Right renal pelvis (tissue), 4 donors: ENCODE results near the gene USP20. TPM values are rescaled to one million over a fixed set of nuclear protein-coding genes. Genes with fewer than 3 reads are reported as not detected.

Experiments
- DNase-seq, 4 donors: peaks; one replicate each; pipeline ENCODE4 v3.0.0-alpha.2; 2013; ENCODE audit warnings: low read depth in 4 of 4, low spot score in 3 of 4, missing footprints in 1 of 4
- polyA plus RNA-seq, 4 donors: library from polyadenylated mRNA; unstranded; fragments of 120-200 nt; gene quantifications; one replicate each; pipeline ENCODE4 v1.2.1, GENCODE V29; 2013; ENCODE audit not compliant: insufficient read length in 4 of 4

The USP20 gene
- polyA plus RNA-seq, 4 donors = 18.1 to 26.4 (median 22.0) TPM

GRCh38 chr9:129822898-129823541, 12.2 kb upstream of the USP20 start:
- DNase-seq = no peak

GRCh38 chr9:129823542-129823934, 11.7 kb upstream of the USP20 start:
- DNase-seq = no peak

DNA sequence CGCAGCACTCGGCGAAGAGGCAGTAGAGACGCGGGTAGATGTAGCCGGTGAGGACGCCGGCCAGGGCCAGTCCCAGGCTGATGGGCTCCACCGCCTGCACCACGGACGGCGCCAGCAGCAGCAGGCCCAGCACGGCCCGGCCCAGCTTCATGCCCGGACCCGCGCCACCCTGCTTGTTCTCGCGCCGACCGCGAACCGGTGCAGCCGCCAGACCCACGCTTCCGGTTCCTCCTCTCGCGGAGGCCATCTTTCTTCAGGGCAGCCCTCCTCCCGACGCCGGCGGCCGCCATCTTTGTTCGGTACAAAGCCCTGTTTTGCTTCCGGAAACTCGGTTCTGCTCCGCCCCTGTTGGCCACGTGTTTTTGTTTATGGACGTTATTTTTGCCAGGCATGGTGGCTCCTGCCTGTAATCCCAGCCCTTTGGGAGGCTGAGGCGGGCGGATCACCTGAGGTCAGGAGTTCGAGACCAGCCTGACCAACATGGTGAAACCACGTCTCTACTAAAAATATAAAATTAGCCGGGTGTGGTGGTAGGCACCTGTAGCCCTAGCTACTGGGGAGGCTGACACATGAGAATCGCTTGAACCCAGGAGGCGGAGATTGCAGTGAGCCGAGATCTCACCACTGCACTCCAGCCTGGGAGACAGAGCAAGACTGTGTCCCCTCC, 11.2 kb upstream of the USP20 start, which contains the start of gene TOR1A:
TOR1A (minus strand) TSS at position 202 of the 667 bp plus-strand sequence; CDS start at position 151, 51 bp downstream.
- peak; percentile 84 to 87 (median 84) for DNase-seq

- DNase-seq = no peak
Observed at GRCh38 chr9:129826344-129826743, 8.9 kb upstream of the USP20 start.

GRCh38 chr9:129826759-129827158, 8.5 kb upstream of the USP20 start:
- DNase-seq = no peak

DNA sequence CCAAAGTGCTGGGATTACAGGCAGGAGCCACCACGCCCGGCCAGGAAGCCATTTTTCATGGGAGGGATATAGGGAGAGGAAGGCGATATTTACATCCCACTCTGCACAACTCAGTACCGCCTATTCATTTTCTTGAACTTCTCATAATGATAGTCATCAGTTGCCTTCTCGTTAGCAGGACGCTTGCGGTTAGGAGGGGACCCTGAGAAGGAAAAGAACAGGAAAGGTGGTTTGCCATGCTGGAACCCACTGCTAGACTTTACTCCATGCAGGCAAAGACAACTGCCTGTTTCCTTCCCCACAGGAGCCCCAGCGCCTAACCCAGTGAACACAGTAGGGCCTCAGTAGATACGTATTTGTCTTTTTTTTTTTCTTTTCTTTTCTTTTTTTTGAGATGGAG, 7.2 kb upstream of the USP20 start:
- no peak for DNase-seq

DNA sequence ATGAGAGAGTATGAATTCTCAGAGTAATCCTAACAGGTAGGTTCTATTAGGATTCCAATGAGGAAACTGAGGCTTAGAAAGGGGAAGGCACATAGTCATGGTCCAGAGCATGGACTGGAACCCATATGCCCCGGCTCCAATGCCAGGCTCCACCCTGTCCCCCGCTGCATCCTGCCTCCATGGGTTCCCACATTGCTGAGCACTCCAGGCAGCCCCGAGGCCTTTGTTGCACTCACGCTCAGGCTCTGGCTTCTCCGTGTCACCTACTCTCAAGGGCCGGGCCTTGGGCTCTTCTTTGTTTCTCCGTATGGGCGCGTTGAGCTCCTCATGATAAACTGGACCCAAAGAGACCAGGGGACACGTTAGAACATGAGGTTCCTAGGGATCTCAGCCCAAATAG, 6.3 kb upstream of the USP20 start:
- no peak for DNase-seq

- DNase-seq = no peak
Observed at GRCh38 chr9:129832982-129833381, 2.3 kb upstream of the USP20 start.

DNA sequence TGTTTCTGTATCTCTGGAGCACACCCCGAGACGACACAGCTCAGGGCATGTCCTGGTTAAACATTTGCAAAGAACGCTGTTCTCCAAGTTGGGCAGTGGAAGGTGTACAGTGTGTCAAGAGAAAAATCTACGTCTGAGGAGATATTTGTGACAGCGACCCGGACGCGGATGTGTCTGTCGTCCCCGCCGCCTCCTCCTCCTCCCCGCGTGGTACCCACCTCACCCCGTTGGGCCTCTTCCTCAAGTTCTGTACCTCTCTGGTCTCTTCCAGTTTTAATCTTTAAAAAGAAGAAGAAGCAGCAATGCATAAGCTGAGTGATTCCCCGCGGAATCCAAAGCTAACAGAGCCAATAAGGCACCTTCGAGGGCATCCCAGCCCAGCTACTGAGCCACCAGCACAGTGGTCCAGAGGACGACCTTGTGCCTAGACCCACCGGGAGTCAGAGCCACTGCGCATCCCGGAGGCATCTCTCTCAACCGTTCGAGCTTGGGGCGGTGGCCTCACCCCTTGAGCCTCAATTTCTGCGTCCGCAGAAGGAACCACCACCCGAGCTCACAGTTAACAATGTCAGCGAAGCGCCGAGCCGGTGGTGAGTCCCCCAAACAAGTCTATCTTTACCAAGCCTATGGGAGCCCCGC, 650 bp upstream of the USP20 start:
- DNase-seq = no peak

GRCh38 chr9:129835860-129836223, 584 bp downstream of the USP20 start:
- no peak for DNase-seq

DNA sequence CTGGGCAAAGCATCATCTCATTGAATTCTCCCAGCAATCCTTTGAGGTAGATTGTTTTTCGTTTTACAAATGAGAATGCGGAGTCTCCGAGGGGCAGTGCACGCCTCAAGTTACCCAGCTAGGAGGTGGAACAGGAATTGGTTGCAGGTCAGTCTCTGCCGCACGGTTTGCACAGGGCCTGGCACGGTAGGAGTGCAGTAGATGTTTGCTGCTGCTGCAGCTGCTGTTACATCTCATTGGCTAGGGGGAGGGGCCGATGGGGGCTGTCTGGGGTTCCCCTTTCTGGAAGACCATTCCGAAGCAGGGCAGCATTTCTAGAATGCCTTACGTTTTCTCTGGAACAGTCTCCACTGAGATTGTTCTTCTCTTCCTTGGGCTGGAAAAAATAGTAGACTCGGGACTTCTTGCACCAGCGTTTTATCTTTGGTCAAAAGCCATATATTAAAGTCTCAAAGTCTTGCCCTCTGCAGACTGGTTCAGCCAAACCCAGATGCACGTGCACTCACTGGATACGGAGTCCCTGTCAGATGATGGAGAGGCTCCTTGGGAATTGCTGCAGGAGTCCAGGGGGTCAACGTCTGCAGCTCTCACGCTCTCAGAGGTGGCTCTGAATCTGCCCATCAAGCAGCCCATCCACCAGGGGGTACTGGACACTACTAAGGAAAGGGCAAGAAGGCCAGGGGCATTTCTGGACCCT, 1.2 kb downstream of the USP20 start:
- DNase-seq = no peak

GRCh38 chr9:129838707-129839259, 3.5 kb downstream of the USP20 start:
- DNase-seq = no peak

DNA sequence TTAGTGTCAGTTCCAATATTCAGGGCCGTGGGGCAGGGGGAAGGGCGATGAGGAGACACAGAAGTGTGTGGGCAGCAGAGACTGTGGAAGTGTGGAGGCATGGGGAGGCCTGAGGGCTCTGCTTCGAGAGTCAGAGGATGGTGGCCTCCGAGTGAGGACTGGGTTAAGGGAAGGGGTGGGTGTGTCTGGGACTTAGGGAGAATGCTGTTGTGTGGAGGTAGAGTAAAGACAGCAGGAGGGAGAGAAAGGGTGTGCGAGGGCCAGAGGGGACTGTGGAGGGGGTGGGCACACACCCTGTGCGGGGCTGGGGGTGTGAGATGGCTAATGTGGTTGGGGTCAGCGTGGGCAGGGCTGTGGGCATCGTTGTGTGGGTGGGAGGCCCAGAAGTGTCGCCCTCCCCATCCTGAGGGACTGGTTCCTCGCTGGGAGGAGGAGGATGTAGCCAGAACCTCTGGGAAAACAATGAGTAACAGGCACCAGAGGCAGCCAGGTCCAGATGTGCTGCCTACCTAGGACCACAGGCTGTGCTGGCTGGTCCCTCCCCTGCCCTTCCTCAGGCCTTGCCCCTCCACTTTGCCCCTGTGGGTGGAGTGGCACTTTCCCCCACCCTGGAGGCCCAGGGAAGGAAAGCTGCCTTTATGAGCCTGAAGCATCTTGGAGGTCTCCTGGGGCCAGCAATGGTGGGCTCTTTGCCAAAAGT, 4.2 kb downstream of the USP20 start:
- no peak for DNase-seq

DNA sequence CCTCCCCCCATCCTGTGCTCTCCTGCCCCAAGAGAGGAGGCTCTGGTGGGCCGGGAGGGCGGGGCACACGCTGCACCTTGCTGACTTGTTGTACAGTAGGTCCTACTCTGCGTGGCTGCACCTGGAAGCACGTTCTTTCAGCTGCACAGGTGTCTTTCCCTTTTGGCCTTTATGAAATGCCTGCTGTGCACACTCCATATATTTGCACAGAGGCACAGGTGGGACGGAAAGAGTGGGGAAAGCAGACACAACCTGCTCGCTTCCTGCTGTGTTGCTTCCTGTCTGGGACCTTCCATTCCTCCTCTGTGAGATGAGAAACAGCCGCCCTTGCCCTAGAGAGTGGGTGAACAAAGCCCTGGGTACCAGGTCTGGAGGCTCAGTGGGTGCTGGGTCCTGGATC, 4.8 kb downstream of the USP20 start:
- DNase-seq = no peak

DNA sequence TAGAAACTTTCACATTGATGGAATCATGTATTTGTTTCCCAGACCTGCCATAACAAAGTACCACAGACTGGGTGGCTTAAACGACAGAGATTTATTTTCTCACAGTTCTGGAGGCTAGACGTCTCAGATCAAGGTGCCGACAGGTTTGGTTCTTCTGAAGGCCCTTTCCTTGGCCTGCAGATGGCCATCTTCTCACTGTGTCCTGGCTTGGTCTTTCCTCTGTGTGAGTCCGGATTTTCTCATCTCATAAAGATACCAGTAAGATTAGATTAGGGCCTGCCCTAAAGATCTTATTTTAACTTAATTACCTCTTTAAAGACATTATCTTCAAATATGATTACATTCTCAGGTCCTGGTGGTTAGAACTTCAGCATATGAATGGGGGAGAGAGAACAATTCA, 5.8 kb downstream of the USP20 start:
- DNase-seq = no peak

DNA sequence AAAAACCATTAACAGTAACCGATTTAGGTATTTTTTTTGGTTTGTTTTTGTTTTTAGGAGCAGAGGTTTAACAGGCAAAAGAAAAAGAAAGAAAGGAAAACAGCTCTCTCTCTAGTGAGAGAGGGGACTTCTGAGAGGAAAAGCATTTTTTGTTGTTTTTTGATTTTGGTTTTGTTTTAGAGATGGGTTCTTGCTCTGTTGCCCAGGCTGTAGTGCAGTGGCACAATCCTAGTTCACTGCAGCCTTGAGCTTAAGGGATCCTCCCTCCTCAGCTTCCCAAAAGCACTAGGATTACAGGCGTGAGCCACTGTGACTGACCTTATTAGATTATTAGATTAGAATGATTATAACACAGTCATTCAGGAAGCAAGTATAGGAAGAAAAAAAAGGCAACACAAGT, 10.1 kb downstream of the USP20 start:
- DNase-seq = no peak

- no peak for DNase-seq
Observed at GRCh38 chr9:129848712-129849441, 13.6 kb downstream of the USP20 start.

DNA sequence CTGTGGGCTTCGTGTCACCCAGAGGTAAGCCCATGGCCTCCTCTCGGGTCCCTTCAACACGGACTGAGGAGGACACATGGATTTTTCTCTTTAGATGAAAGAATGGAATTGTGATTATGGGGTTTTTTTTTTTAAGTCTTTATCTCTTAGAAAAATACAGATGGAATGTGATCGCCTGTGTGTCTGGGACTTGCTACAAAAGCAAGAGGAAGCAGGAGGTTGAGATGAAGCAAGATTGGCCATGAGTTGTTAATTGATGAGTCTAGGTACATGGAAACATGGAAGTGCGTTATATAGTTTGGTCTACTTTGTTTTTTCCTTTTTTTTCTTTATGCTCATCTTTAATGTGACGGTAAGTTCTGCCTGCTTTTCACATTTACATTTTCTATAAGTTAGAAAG, 14.6 kb downstream of the USP20 start:
- DNase-seq = no peak

- DNase-seq = no peak
Observed at GRCh38 chr9:129850821-129851550, 15.7 kb downstream of the USP20 start.
